H9 (cell line): Measurements from ENCODE around the gene SDK2. TPM values are rescaled to one million over a fixed set of nuclear protein-coding genes. Genes with fewer than 3 reads are reported as not detected.
A peak's percentile ranks its signal among the peaks of the same experiment; 100 is the strongest.

Experiments used
- DNase-seq: peaks from one replicate; pipeline ENCODE4 v3.0.0-alpha.2; 2017
- H2AFZ ChIP-seq: one replicate; pipeline ENCODE4 v1.6.1; 2013; ENCODE audit warnings: mild to moderate bottlenecking, low read length, control low read depth, moderate library complexity
- H2AK5ac ChIP-seq: 2 replicates; pipeline ENCODE4 v1.6.1; 2013; ENCODE audit warnings: low read length, control low read depth, mixed read lengths; ENCODE audit not compliant: insufficient read length
- H2BK120ac ChIP-seq: one replicate; pipeline ENCODE4 v1.6.1; 2013; ENCODE audit warnings: low read depth, mild to moderate bottlenecking, low read length, control low read depth, inconsistent platforms; ENCODE audit not compliant: poor library complexity, severe bottlenecking
- H2BK12ac ChIP-seq: 2 replicates; pipeline ENCODE4 v1.6.1; 2013; ENCODE audit warnings: low read length, control low read depth, mixed read lengths, low read depth; ENCODE audit not compliant: insufficient read length
- H2BK15ac ChIP-seq: 2 replicates; pipeline ENCODE4 v1.6.1; 2013; ENCODE audit warnings: low read depth, low read length, control low read depth
- H2BK20ac ChIP-seq: one replicate; pipeline ENCODE4 v1.6.1; 2013; ENCODE audit warnings: low read depth, mild to moderate bottlenecking, low read length, control low read depth, inconsistent platforms; ENCODE audit not compliant: poor library complexity, severe bottlenecking
- H2BK5ac ChIP-seq: 2 replicates; pipeline ENCODE4 v1.6.1; 2013; ENCODE audit warnings: low read length, control low read depth, mixed read lengths; ENCODE audit not compliant: insufficient read length
- H3K14ac ChIP-seq: 2 replicates; pipeline ENCODE4 v1.6.1; 2013; ENCODE audit warnings: low read length, control low read depth; ENCODE audit not compliant: insufficient read depth
- H3K18ac ChIP-seq: 2 replicates; pipeline ENCODE4 v1.6.1; 2013; ENCODE audit warnings: low read depth, mild to moderate bottlenecking, mixed read lengths, low read length, control low read depth; ENCODE audit not compliant: insufficient read length
- H3K23ac ChIP-seq: 2 replicates; pipeline ENCODE4 v1.6.1; 2013; ENCODE audit warnings: low read length, control low read depth, mixed read lengths, low read depth; ENCODE audit not compliant: insufficient read length
- H3K23me2 ChIP-seq: 2 replicates; pipeline ENCODE4 v1.6.1; 2013; ENCODE audit warnings: low read depth, mild to moderate bottlenecking, mixed read lengths, low read length, control low read depth; ENCODE audit not compliant: insufficient read length, poor library complexity, severe bottlenecking
- H3K27ac ChIP-seq: 2 replicates; pipeline ENCODE4 v1.5.1; 2013; ENCODE audit warnings: low read length, control low read depth, mixed read lengths, low read depth; ENCODE audit not compliant: insufficient read length
- H3K27me3 ChIP-seq: 2 replicates; pipeline ENCODE4 v1.6.1; 2013; ENCODE audit warnings: low read length, control low read depth, inconsistent platforms; ENCODE audit not compliant: insufficient read depth
- H3K4ac ChIP-seq: 2 replicates; pipeline ENCODE4 v1.6.1; 2013; ENCODE audit warnings: low read depth, mild to moderate bottlenecking, control low read depth, inconsistent platforms, low read length, moderate library complexity
- H3K4me1 ChIP-seq: 2 replicates; pipeline ENCODE4 v1.6.1; 2013; ENCODE audit warnings: low read length, control low read depth, inconsistent platforms; ENCODE audit not compliant: insufficient read depth
- H3K4me2 ChIP-seq: 2 replicates; pipeline ENCODE4 v1.6.1; 2013; ENCODE audit warnings: low read length, control low read depth, mixed read lengths; ENCODE audit not compliant: insufficient read length, insufficient read depth
- H3K56ac ChIP-seq: 2 replicates; pipeline ENCODE4 v1.6.1; 2013; ENCODE audit warnings: low read depth, mild to moderate bottlenecking, mixed read lengths, low read length, control low read depth; ENCODE audit not compliant: insufficient read length
- H3K79me1 ChIP-seq: 2 replicates; pipeline ENCODE4 v1.6.1; 2013; ENCODE audit warnings: low read depth, mild to moderate bottlenecking, moderate library complexity, low read length, control low read depth, inconsistent platforms; ENCODE audit not compliant: insufficient read depth, poor library complexity, severe bottlenecking
- H3K79me2 ChIP-seq: 2 replicates; pipeline ENCODE4 v1.6.1; 2013; ENCODE audit warnings: low read length, control low read depth, inconsistent platforms; ENCODE audit not compliant: insufficient read depth
- H3K9ac ChIP-seq: 2 replicates; pipeline ENCODE4 v1.6.1; 2013; ENCODE audit warnings: low read length, control low read depth, mixed read lengths; ENCODE audit not compliant: insufficient read length; ENCODE audit errors: extremely low read depth
- H3K9me3 ChIP-seq: one replicate; pipeline ENCODE4 v1.6.1; 2013; ENCODE audit warnings: low read depth, low read length, inconsistent platforms; ENCODE audit not compliant: control insufficient read depth
- H3T11ph ChIP-seq: one replicate; pipeline ENCODE4 v1.6.1; 2013; ENCODE audit warnings: mild to moderate bottlenecking, low read length, control low read depth, inconsistent platforms
- H4K20me1 ChIP-seq: one replicate; pipeline ENCODE4 v1.6.1; 2013; ENCODE audit not compliant: control insufficient read depth, insufficient read length, insufficient read depth
- H4K5ac ChIP-seq: 2 replicates; pipeline ENCODE4 v1.6.1; 2013; ENCODE audit warnings: low read depth, mild to moderate bottlenecking, mixed read lengths, low read length, control low read depth; ENCODE audit not compliant: insufficient read length
- H4K8ac ChIP-seq: replicated peaks from 2 replicates; pipeline ENCODE4 v1.6.1; 2013; ENCODE audit warnings: low read length, control low read depth, mixed read lengths, low read depth; ENCODE audit not compliant: insufficient read length
- H4K91ac ChIP-seq: 2 replicates; pipeline ENCODE4 v1.6.1; 2013; ENCODE audit warnings: low read depth, mild to moderate bottlenecking, moderate library complexity, mixed read lengths, low read length, control low read depth; ENCODE audit not compliant: insufficient read length
- H3K27ac Mint-ChIP-seq, 3 experiments: 2 replicates in 2 of 3; 3 replicates in 1 of 3; pipeline ENCODE4 v1.8.0; 2020 to 2021; ENCODE audit warnings: mixed read lengths in 3 of 3, mild to moderate bottlenecking in 1 of 3, moderate library complexity in 1 of 3
- H3K27me3 Mint-ChIP-seq: 2 replicates; pipeline ENCODE4 v1.8.0; 2021; ENCODE audit warnings: low read depth, mild to moderate bottlenecking, moderate library complexity, mixed read lengths
- H3K36me3 Mint-ChIP-seq, 3 experiments: 2 replicates in 2 of 3; 3 replicates in 1 of 3; pipeline ENCODE4 v1.8.0; 2020 to 2021; ENCODE audit warnings: low read depth in 3 of 3, mixed read lengths in 3 of 3; ENCODE audit not compliant: insufficient read depth in 1 of 3
- H3K4me1 Mint-ChIP-seq, 2 experiments: 2 replicates each; pipeline ENCODE4 v1.8.0; 2020; ENCODE audit warnings: mixed read lengths in 2 of 2
- H3K4me3 Mint-ChIP-seq, 2 experiments: 2 replicates in 1 of 2; 3 replicates in 1 of 2; pipeline ENCODE4 v1.8.0; 2020 to 2021; ENCODE audit warnings: mild to moderate bottlenecking in 2 of 2, mixed read lengths in 2 of 2, moderate library complexity in 1 of 2
- H3K9me3 Mint-ChIP-seq, 2 experiments: 2 replicates in 1 of 2; 3 replicates in 1 of 2; pipeline ENCODE4 v1.8.0; 2020; ENCODE audit warnings: mild to moderate bottlenecking in 2 of 2, mixed read lengths in 2 of 2, moderate library complexity in 1 of 2
- CTCF ChIP-seq: fragments of 200-600 bp; sonication (generic); conservative IDR thresholded peaks from 3 replicates; pipeline ENCODE4 v1.8.0; 2021; ENCODE audit warnings: antibody characterized with exemption, mild to moderate bottlenecking
- WGBS: extraction: QIAGEN DNeasy Blood & Tissue Kit; methylation state at CpG from one replicate; pipeline ENCODE4 v1.1.7; 2013; ENCODE audit warnings: missing lambda C conversion rate, low lambda C conversion rate, mixed read lengths; ENCODE audit not compliant: insufficient read length; ENCODE audit errors: extremely low coverage; 5-methylcytosine and 5-hydroxymethylcytosine counted together
- total RNA-seq: library from RNA; stranded (reverse); gene quantifications from 2 replicates; pipeline ENCODE4 v1.2.1, GENCODE V29; 2021

SDK2 gene
- total RNA-seq, 1 experiment from 2014 or later = 9.1 TPM

- Histone ChIP-seq H2BK12ac (no peak overlapping the region), H3K79me1 (no peaks in the 10 kb centered on the region), H3K27ac (no peak overlapping the region), H4K5ac (no peak overlapping the region), H2BK20ac (no peak overlapping the region), H3K4me1 (no peaks in the 10 kb centered on the region; the same call in none of the 2 replicates), H3K18ac (no peak overlapping the region), H4K20me1 (no peaks in the 10 kb centered on the region), H3K27me3 (no peaks in the 10 kb centered on the region), H3K4me2 (no peak overlapping the region), H2BK120ac (no peak overlapping the region), H3K4ac (no peak overlapping the region), H2BK5ac (no peak overlapping the region), H3K9ac (no peak overlapping the region), H3K23me2 (no peaks in the 10 kb centered on the region), H3K14ac (no peak overlapping the region), H3K79me2 (no peaks in the 10 kb centered on the region), H4K91ac (no peak overlapping the region), H3K23ac (no peak overlapping the region), H2AFZ (no peak overlapping the region), H3K9me3 (no peaks in the 10 kb centered on the region), H3T11ph (no peak overlapping the region), H2AK5ac (no peak overlapping the region), H4K8ac (no peak overlapping the region), H2BK15ac (no peak overlapping the region), H3K56ac (no peak overlapping the region)
- WGBS = no CpG with 5 or more reads among the region's 5 CpGs
- peak; percentile 54 for TF ChIP-seq CTCF
- Mint-ChIP-seq H3K36me3 (no peaks in the 10 kb centered on the region), H3K9me3 (no peaks in the 10 kb centered on the region), H3K27ac (peak overlapping the region in 1 of 3 experiments; percentile 18; a peak in 1 of 7 replicates), H3K4me3 (no peak overlapping the region), H3K27me3 (peaks cover 8% of the 10 kb centered on the region), H3K4me1 (peaks cover 58 to 62% of the 10 kb centered on the region in 2 experiments)
- peak; percentile 62 for DNase-seq
These were observed 58.7 kb downstream of the SDK2 start for GRCh38 chr17:73585583-73585982.
